GM12874 (cell line): ENCODE measurements around the gene CCR4.

ENCODE experiments used
- CTCF ChIP-seq: IDR thresholded peaks from 2 replicates; pipeline ENCODE4 v1.5.1; 2011; ENCODE audit warnings: low read depth, mild to moderate bottlenecking, control low read depth, low read length, moderate library complexity; ENCODE audit not compliant: insufficient read depth

CCR4 gene

GRCh38 chr3:32983124-32983523, 31.7 kb downstream of the CCR4 start:
- no peak for TF ChIP-seq CTCF

- no peak for TF ChIP-seq CTCF
Observed at GRCh38 chr3:32989171-32989570, 37.7 kb downstream of the CCR4 start.

GRCh38 chr3:32990116-32990515, 38.7 kb downstream of the CCR4 start:
- TF ChIP-seq CTCF, result no peak

- TF ChIP-seq CTCF, result no peak
Observed at GRCh38 chr3:32991781-32992180, 40.3 kb downstream of the CCR4 start.

GRCh38 chr3:32992310-32992686, 40.9 kb downstream of the CCR4 start:
- TF ChIP-seq CTCF, result no peak

GRCh38 chr3:32994045-32994444, 42.6 kb downstream of the CCR4 start:
- TF ChIP-seq CTCF, result no peak

- no peak for TF ChIP-seq CTCF
Observed at GRCh38 chr3:32995098-32995497, 43.7 kb downstream of the CCR4 start.
